Right atrium auricular region (tissue), 2 donors: ENCODE data around the gene MYOG. TPM values are rescaled to one million over a fixed set of nuclear protein-coding genes. Genes with fewer than 3 reads are reported as not detected.

Experiments
- DNase-seq: peaks from one replicate; pipeline ENCODE4 v3.0.0-alpha.2; 2019; ENCODE audit warnings: low spot score
- H3K27ac ChIP-seq, 2 donors: fragments of 200-600 bp; sonication (generic); 1 replicate in 1 of 2; 2 replicates in 1 of 2; pipeline ENCODE4 v1.5.1; 2016 to 2019
- H3K27me3 ChIP-seq, 2 donors: fragments of 200-600 bp; sonication (generic); one replicate each; pipeline versions ENCODE4 v1.5.1 to v1.6.0; 2017 to 2019
- H3K36me3 ChIP-seq: fragments of 200-600 bp; sonication (generic); one replicate; pipeline ENCODE4 v1.5.1; 2016
- H3K4me1 ChIP-seq, 2 donors: fragments of 200-600 bp; sonication (generic); one replicate each; pipeline versions ENCODE4 v1.5.1 to v1.6.0; 2017 to 2019
- H3K4me3 ChIP-seq, 2 donors: fragments of 200-600 bp; sonication (generic); 1 replicate in 1 of 2; 2 replicates in 1 of 2; pipeline ENCODE4 v1.5.1; 2017 to 2019; ENCODE audit warnings: mild to moderate bottlenecking in 1 of 2, moderate library complexity in 1 of 2
- H3K9me3 ChIP-seq, 2 donors: fragments of 200-600 bp; sonication (generic); one replicate each; pipeline ENCODE4 v1.5.1; 2019
- total RNA-seq, 2 donors: library from RNA; depleted of rRNA; stranded (reverse); fragments of >200 nt; gene quantifications; one replicate each; pipeline ENCODE4 v1.1.0, GENCODE V29; 2016
- TF ChIP-seq, protein P1 (sequence below), 2 donors: fragments of 200-600 bp; sonication (generic); IDR thresholded peaks; one replicate each; pipeline ENCODE4 v1.5.1; 2019; ENCODE audit warnings: antibody characterized with exemption in 2 of 2

Gene MYOG
- total RNA-seq, 2 donors from 2014 or later: not detected

DNA sequence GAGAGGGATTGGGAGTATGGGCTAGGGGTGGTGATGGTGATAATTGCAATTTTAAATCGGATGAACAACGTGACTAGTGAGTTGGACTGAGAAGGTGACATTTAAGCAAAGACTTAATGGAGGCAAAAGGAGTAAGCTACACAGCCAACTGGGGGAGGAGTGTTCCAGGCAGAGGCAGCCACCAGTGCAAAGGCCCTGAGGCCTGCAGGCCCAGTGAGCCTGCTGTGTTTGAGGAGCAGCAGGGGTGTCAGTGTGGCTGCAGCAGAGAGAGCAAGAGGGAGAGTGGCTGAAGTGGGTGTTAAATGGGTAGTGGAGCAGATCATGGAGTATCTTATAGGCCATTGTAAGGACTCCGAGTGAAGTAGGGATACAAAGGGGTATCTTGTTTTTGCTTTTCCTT is 18.8 kb downstream of the MYOG start:
- Histone ChIP-seq H3K4me1 (peaks cover 0 to 27% of the 10 kb centered on the region in 2 donors), H3K9me3 (no peaks in the 10 kb centered on the region), H3K27ac (peak overlapping the region in 1 of 2 donors; percentile 60), H3K4me3 (no peak overlapping the region), H3K36me3 (no peaks in the 10 kb centered on the region), H3K27me3 (no peaks in the 10 kb centered on the region)
- TF ChIP-seq, protein P1, sequence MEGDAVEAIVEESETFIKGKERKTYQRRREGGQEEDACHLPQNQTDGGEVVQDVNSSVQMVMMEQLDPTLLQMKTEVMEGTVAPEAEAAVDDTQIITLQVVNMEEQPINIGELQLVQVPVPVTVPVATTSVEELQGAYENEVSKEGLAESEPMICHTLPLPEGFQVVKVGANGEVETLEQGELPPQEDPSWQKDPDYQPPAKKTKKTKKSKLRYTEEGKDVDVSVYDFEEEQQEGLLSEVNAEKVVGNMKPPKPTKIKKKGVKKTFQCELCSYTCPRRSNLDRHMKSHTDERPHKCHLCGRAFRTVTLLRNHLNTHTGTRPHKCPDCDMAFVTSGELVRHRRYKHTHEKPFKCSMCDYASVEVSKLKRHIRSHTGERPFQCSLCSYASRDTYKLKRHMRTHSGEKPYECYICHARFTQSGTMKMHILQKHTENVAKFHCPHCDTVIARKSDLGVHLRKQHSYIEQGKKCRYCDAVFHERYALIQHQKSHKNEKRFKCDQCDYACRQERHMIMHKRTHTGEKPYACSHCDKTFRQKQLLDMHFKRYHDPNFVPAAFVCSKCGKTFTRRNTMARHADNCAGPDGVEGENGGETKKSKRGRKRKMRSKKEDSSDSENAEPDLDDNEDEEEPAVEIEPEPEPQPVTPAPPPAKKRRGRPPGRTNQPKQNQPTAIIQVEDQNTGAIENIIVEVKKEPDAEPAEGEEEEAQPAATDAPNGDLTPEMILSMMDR (IDR thresholded peaks at IDR 0.05): no peak
- DNase-seq: no peak

DNA sequence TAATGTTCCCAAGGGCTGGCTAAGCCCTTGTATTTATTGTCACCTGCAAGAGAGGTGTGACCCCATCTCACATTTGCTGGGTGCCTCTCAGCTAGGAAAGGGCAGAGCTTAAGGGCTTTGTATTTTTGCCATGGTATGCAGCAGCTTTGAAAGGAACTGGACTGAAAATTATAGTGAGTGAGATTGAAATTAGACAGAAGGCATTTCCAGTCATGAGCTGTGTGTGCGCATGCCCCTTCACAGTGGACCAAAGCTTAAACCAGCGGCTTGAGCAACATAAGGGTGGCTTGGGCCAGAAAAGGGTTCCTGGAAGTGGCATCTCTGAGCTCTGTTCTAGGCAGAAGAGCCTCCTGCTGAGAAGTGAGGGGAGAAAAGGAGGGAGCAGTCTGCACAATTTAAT is 19.8 kb downstream of the MYOG start:
- H3K27me3 ChIP-seq: no peaks in the 10 kb centered on the region
- no peak overlapping the region for H3K4me3 ChIP-seq
- no peaks in the 10 kb centered on the region for H3K36me3 ChIP-seq
- no peak for DNase-seq
- H3K27ac ChIP-seq: peak overlapping the region; percentile 4 to 39
- H3K9me3 ChIP-seq: no peaks in the 10 kb centered on the region
- peaks cover 0 to 27% of the 10 kb centered on the region in 2 donors for H3K4me1 ChIP-seq
- TF ChIP-seq, protein P1 (IDR thresholded peaks at IDR 0.05): no peak

DNA sequence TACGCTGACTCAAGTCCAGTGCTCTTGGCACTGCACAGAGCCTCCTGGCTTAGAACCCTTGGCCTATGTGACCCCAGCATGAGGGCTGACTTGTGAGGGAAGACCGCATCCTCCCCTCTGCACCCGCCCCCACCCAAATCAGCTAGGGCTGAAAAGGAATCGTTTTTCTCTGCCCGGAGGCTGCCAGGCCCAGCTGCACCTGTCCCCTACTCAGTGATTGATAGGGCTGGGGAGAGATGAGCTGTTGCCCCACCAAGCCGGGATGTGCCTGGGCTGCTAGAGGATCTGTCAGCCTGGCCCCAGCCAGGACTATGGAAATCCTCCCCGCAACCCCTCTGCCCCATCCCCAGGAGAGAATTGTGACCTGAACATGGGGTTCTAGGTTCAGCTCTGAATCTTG is 20.6 kb downstream of the MYOG start:
- no peak for DNase-seq
- TF ChIP-seq, protein P1 (IDR thresholded peaks at IDR 0.05): no peak
- no peaks in the 10 kb centered on the region for H3K27me3 ChIP-seq
- H3K27ac ChIP-seq: peak overlapping the region in 1 of 2 donors; percentile 4
- no peaks in the 10 kb centered on the region for H3K36me3 ChIP-seq
- H3K4me1 ChIP-seq: peaks cover 0 to 26% of the 10 kb centered on the region in 2 donors
- H3K4me3 ChIP-seq: no peak overlapping the region
- no peaks in the 10 kb centered on the region for H3K9me3 ChIP-seq

DNA sequence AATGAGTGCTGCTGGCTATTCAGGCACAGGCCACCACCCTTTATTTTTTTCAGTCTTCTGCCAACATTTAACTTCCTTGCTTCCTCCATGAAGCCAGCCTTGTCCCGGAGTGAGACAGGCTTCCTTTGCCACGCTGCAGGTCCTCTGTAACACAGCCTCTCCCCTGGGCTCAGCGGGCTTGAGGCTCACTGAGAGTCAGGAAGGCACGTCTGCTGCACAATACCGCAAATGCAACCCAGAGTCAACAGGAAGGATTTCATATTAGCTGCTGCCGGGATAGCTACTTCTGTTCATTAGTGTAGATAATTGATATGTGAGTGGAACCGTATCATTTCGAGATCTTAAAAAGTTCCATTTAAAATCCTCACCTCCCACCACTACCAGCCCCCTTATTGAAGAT is 22.5 kb downstream of the MYOG start:
- peaks cover 0 to 7% of the 10 kb centered on the region in 2 donors for H3K4me1 ChIP-seq
- H3K27me3 ChIP-seq: no peaks in the 10 kb centered on the region
- no peak overlapping the region for H3K4me3 ChIP-seq
- no peaks in the 10 kb centered on the region for H3K36me3 ChIP-seq
- H3K9me3 ChIP-seq: no peaks in the 10 kb centered on the region
- no peak for DNase-seq
- TF ChIP-seq, protein P1 (IDR thresholded peaks at IDR 0.05): no peak
- no peak overlapping the region for H3K27ac ChIP-seq

DNA sequence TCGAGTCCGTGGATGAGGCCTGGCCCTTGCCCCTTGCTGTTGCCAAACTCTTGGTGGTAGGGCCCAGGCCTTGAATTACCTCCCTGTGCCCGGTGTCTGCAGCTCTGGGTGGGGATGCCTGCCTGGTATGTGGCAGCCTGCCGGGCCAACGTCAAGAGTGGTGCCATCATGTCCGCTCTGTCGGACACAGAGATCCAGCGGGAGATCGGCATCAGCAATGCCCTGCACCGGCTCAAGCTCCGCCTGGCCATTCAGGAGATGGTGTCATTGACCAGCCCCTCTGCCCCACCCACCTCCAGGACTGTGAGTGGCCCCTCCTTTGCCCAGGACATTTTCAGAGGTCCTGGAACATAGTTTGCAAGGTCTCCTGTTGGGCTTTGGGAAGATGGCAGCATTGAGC is 25.7 kb downstream of the MYOG start:
- Histone ChIP-seq H3K27me3 (no peaks in the 10 kb centered on the region), H3K36me3 (no peaks in the 10 kb centered on the region), H3K4me1 (peaks cover 0 to 10% of the 10 kb centered on the region in 2 donors), H3K4me3 (no peak overlapping the region), H3K27ac (no peak overlapping the region), H3K9me3 (no peaks in the 10 kb centered on the region)
- TF ChIP-seq, protein P1 (IDR thresholded peaks at IDR 0.05): no peak
- no peak for DNase-seq

DNA sequence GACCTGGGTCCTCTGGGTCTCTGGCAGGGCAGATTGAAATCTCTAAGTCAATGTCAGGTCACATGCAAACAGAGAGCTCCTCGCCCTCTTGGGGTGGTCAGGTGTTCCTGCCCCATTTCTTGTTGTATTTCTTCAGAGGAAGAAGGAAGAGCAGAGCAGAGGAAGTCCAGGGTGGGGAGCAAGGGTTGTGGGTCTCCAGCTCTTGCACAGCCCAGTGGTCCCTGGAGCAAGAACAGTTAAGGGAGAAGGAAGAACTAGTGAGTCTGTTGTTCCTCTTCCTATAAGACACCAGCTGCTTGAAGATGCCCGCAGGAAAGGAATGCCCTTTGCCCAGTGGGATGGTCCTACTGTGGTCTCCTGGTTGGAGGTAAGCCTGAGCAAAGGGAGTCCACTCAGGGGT is 26.3 kb downstream of the MYOG start:
- no peak for DNase-seq
- Histone ChIP-seq H3K36me3 (no peaks in the 10 kb centered on the region), H3K27ac (no peak overlapping the region), H3K4me1 (peaks cover 0 to 10% of the 10 kb centered on the region in 2 donors), H3K27me3 (no peaks in the 10 kb centered on the region), H3K9me3 (no peaks in the 10 kb centered on the region), H3K4me3 (no peak overlapping the region)
- TF ChIP-seq, protein P1 (IDR thresholded peaks at IDR 0.05): no peak
